SK-N-MC (cell line): ENCODE measurements around the gene RTN4RL2.

ENCODE experiments used
- EZH2 ChIP-seq: fragments of 200-600 bp; sonication (generic); IDR thresholded peaks from one replicate; pipeline ENCODE4 v1.6.1; 2017; ENCODE audit warnings: antibody characterized with exemption
- FOXP2 ChIP-seq: optimal IDR thresholded peaks from 2 replicates; pipeline ENCODE3; 2011; ENCODE audit warnings: mild to moderate bottlenecking, moderate library complexity; ENCODE audit not compliant: insufficient read depth; ENCODE audit errors: extremely low read length, control extremely low read depth
- POLR2AphosphoS5 ChIP-seq: IDR thresholded peaks from 2 replicates; pipeline ENCODE4 v1.6.1; 2012; ENCODE audit warnings: mild to moderate bottlenecking, low read depth, low read length, borderline replicate concordance

DNA sequence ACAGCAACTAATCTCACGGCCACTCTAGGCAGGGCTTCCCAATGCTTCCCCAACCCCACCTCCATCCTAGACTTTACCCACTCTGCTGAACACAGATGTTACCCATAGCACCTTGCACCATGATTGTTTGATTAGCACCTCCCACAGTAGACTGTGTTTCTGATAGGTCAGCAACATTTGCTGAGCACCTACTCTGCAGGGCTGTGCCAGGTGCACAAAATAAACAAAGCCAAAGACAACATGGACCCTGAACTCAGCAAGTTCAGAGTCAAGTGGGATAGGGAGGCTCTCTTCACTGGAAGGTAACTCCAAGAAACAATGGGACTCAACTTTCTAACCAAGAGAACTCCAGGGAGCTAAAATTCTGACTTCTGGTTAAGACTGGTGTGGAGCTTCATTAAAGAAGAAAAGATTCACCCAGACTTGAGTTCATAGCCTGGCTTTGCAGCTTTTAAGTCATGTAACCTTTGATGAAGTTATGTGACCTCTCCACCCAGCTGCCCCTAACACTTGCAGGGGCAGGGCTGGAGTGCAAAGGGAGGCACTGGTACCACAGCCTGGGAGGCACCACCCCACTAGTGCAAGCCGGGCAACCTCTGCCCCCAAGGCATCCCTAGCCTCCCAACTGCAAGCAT is 6.7 kb upstream of the RTN4RL2 start:
- TF ChIP-seq POLR2AphosphoS5 (no peak), EZH2 (no peak), FOXP2 (no peak)
